Measurements from ENCODE around the gene TGM2.
"Not testable (repeated sequence)": the region's sequence is repeated elsewhere in the genome, so short reads cannot be mapped to it uniquely, and the experiment has no call there.

Gene TGM2

DNA sequence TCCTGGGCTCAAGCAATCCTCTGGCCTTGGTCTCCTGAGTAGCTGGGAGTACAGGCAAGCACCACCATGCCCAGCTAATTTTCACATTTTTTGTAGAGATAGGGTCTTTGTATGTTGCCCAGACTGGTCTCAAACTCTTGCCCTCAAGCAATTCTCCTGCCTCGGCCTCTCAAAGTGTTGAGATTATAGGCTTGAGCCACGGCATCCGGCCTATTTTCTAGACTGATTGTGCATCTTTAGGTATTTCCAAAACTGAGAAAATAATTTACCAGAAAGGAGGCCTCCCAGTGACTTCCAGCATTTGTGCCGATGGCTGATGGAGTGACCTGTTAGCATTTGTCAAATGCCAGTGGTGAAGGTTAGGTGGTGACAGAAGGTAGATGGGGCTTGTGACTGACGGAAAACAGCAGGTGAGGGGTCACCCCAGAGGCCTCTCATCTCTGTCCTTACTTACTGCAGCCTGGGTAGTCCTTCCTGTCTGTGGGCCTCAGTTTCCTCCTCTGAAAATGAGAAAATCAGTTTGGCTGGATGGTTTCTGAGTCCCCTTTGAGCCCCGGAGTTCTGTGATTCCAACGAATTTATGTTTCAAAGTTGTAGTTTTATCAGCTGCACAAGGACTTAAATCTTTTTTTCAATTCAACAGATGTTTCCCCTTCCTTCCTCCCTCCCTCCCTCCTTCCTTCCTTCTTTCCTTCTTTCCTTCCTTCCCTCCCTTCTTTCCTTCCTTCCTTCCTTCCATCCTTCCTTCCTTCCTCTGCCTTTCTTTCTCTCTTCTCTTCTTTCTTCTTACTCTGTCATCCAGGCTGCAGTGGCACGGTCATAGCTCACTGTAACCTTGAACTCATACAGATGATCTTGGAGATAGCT lies 53.5 kb downstream of the TGM2 start:
- DNase-seq: no peak

GRCh38 chr20:38110525-38111178 lies 54.4 kb downstream of the TGM2 start:
- DNase-seq: no peak

DNA sequence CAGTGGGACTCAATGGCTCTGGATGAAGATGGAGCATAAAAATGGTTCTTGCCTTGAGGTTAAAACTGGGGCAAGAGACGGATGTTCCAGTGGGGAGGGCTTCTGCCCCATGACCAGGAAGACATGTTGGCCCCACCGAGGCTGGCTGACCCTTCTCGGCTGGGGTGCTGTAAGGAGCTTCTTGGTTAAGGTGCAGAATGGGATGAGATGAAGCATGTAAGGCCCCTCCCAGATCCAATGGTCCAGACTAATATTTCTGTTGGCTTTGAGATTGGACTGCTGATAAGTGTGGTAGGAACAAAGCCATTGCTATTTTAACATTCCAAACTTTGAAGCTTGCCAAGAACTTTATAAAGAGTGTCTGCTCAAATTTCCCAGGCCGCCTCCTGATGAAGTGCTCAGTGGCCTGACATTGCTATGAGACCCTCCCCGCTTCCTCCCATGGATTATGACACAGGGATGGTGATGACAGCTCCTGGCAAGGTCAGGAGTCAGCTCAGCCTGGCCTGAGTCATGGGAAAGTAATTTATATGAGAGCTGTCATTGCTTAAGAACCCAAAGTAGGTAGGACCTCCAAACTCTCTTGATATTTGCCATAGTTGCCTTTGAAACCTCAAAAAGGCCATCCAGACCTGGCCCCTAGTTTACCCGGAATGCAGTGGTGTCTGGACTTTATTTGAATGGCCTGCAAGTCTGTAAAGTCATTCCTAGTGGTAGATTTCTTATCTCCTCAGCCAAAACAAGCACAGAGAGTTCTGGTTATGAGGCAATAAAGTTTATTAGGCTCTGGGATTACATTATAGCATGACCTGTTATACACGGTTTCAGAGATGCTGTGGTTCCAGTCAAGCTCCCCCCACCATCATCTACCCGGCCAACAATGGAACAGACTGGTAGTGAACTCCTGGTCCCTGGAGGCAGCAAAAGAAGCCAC lies 55.2 kb downstream of the TGM2 start:
- DNase-seq: no peak

- no peak for DNase-seq
These were observed 56.0 kb downstream of the TGM2 start for GRCh38 chr20:38108986-38109541.

DNA sequence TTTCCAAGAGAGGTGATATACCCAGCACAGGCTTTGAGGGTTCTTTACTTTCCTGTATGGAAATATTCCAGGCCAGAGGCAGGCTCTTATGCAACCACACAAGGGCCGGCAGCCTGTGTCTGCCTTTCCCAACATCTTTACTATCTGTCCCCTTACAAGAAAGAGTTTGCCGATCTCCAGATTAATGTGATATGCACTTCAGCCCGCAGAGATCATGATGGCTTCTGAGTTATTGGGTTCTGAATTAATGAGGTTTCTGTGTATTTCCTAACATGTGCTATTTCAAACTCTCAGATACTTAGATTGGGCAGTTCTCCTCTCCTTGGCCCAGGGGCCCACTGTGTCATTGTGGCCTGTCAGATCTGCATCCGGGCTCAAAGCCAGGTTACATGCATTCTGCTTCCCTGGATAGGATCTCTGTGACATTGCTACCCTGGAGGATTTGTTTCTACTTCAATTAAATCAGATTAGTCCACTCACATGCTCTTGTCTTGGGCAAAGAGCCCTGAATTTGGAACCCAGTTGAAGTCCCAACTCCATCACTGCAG lies 56.6 kb downstream of the TGM2 start:
- DNase-seq: no peak

- DNase-seq: not testable (repeated sequence)
These were observed 57.2 kb downstream of the TGM2 start for GRCh38 chr20:38107916-38108315.

DNA sequence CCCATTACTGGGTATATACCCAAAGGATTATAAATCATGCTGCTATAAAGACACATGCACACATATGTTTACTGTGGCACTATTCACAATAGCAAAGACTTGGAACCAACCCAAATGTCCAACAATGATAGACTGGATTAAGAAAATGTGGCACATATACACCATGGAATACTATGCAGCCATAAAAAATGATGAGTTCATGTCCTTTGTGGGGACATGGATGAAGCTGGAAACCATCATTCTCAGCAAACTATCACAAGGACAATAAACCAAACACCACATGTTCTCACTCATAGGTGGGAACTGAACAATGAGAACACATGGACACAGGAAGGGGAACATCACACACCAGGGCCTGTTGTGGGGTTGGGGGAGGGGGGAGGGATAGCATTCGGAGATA lies 57.7 kb downstream of the TGM2 start:
- not testable (repeated sequence) for DNase-seq

GRCh38 chr20:38106461-38106860 lies 58.6 kb downstream of the TGM2 start:
- no peak for DNase-seq

- no peak for DNase-seq
These were observed 60.8 kb downstream of the TGM2 start for GRCh38 chr20:38104285-38104684.

DNA sequence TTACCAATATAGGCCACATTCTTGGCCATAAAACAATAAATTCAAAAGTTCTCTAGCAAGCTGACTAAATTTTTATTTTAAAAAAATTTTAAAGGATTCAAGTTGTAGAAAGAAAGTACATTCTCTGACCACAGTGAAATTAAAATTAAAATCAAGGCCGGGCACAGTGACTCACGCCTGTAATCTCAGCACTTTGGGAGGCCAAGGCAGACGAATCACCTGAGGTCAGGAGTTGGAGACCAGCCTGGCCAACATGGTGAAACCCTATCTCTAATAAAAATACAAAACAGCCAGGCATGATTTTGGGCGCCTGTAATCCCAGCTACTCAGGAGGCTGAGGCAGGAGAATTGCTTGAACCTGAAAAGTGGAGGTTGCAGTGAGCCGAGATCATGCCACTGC lies 62.9 kb downstream of the TGM2 start:
- not testable (repeated sequence) for DNase-seq

DNA sequence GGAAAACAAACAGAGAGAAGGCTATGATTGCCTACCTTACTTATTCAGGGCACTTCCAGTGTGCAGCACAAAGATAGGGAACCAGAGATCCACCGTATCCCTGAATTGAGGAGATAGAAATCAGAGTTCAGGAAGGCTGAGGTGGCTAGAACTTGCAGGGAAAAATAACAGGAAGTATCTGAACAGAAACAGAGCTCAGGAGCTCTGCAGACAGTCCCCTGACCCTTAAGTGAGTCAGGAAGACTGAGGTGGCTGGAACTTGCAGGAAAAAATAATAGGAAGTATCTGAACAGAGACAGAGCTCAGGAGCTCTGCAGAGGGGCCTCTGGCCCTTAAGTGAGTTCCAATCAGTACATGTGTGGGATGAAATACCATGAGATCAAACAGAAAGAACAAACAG lies 66.1 kb downstream of the TGM2 start:
- DNase-seq: no peak

DNA sequence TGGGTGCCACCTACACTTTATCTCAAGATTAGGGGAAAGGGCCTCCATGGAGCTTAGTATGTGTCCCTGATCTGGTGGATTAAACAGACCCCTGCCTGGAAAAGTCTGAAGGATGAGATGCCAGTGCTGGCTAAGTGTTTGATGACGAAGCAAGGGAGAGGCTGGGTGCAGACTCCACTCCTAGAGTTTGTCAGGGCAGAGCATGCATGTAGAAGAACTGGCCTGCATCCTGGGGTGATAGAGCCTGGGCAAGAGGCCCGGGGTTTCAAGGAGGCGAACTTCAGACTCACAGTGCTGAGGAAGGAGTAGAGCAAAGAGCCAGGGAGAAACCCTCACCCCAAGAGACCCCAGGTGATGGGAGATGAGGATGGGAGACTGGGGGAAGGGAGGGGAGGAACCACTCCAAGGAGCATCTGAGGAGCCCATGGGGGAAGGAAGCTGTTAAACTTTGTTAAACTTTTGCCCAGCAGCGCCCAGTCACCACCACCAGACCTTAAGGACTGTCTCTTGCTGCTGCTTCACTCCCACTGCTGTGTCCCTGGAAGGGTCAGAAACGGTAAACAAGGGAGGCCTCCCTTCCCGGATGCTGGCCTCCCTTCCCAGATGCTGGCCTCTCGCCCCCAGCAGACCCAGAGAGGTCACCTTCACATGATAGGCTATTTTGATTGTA lies 69.9 kb downstream of the TGM2 start:
- DNase-seq: no peak

DNA sequence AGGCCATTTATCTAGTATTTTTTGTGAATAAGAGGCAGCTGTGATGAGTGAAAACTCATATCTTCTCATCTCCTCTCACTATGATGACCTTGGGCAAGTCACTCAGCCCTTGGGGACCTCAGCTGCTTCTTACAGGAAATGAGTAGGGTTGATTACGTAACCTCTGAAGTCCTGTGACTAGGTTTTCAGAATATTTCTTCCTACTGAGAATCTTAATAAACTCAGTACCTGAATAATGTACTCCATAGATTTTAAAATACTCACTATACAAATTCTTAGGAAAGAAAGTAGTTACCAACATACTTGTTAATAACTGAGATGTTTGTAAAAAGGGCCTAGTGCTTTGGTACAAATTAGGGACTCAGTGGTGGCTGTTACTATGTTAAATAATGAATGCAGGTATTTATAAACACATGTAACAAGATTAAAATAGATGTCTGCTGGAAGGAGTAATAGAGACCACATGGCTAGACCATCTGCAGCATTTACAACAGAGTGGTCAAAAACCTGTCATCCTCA lies 70.6 kb downstream of the TGM2 start:
- no peak for DNase-seq

DNA sequence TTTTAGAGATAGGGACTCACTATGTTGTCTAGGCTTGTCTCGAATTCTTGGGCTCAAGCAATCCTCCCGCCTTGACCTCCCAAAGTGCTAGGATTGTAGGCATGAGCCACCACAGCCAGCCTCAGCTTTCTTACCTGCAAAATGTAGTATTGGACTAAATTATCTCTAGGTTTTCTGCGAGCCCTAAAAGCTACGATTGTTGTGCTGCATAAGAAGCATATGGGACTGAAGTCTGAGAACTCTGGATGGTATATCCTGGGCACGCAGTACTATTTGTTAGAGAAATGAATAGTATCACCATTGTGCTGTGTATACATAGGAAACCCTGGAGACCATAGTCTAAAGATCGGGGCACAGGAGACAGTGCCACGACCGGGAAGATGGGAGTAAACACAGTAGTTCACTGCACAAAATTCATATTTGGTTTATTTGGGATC lies 71.4 kb downstream of the TGM2 start:
- no peak for DNase-seq

DNA sequence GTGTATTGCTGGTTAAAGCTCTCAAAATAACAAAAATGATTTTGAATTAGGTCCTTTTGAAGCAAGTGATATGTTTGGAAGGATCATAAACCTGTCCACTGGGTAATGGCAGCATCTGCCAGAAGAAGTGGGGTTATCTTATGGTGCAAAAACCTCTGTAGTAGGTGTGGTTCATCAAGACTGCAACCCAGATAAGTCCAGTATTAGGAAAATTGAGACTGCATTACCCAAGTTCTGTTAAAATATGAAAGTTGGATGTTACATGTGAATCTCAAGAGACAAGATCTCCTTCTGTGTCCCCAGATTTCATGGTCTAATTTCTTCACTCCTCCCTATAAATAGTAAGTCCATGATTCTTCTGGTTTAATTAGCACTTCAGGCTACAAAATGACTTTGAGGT lies 72.2 kb downstream of the TGM2 start:
- DNase-seq: no peak

DNA sequence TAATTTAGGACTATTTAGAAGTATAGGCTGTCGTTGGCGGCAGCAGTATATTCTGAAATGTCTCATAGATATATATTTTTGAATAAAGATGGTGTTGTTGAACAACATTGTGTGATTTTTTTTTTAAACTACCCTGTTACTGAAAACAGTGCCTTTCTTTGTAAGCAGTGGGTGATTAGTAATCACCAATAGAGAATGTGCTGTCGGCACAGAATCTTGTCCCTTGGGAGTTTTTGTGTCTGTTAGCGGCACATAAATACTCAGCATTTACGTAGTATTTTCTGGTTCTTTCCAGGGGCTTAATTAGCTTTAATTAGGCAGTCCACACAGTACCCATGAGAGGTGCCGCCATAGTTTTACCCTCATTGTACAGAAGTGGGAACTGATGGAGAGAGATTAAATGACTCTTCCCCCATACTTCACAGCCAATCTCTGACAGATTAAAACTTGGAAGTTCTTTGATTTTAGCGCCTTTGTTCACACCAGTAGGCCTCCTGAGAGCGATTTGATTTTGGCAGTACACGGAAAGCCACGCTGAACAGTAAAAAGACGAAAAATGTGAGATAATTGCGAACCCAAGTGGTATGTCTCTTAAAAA lies 72.7 kb downstream of the TGM2 start:
- no peak for DNase-seq

DNA sequence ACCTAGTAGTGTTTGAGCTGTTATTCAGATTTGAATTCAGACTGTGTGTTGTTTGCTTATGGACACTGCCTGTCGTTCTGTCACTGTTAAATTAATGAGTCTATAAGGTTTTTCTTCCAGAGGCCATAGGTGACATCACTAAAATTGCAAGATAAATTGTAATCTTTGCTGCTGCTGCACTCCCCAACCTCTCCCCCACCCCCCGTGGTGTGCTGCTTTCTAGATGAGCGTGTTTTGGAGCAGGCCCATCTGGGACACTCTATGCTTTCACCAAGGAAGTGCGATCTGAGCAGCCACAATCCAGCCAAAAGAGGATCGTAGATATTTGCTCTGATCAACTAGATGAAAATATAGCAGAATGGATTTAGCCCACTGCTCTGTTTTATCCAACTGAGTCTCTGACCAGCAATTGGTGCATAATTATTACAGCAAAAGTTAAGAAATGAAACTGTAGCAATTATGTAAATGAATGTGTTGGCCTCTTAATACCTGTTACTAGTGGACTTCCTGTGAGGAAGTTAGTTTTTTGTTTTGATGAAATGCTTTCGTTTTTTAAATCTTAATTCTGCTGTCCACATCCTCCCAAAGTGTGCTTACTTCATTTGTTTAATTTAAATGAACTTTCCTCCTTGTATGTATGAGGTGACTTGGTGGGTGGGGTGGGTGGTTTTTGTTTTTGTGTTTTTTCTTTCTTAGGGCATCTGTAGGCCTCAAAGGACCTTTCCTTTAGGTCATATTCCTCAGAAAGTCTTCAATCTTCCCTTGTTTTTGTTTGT lies 73.4 kb downstream of the TGM2 start:
- no peak for DNase-seq

DNA sequence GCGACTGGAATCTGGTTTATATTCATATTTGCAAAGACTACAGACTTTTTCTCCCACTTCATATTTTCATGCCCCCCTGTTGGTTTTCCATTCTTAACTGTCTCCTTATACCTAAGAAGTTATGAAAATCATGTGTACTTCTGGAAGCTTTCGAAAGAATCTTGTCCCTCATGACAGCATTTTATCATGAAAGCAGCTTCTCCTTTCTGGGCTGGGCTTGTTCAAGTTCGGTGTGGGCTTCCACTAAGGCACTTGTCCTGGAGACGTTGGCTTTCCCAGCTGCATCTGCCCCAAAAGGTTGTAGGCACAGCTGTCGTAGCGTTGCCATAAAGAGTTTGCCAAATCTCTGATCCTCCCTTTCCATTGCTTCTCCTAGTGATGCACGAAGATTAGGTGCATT lies 75.0 kb downstream of the TGM2 start:
- no peak for DNase-seq

DNA sequence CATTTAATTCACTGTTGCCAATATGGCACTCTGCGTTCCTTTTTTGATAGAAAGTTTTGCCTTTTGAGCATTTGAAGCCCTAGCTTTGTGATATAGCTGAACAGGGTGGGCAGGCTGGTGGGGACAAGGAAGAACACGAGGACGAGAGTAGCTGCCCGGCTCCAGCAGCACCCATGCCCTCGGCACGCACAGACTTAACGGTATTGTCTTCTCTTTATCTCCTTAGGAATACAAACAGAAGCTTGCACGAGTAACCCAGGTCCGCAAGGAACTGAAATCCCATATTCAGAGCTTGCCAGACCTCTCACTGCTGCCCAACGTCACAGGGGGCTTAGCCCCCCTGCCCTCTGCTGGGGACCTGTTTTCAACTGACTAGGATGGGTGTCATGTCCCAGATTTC lies 75.6 kb downstream of the TGM2 start:
- DNase-seq: no peak

- no peak for DNase-seq
These were observed 80.0 kb downstream of the TGM2 start for GRCh38 chr20:38085026-38085425.
